CD4-positive, CD25-positive, alpha-beta regulatory T cell (primary cell): ENCODE data around the gene PRKD3. TPM values are rescaled to one million over a fixed set of nuclear protein-coding genes. Genes with fewer than 3 reads are reported as not detected.
A peak's percentile ranks its signal among the peaks of the same experiment; 100 is the strongest.

Source experiments
- ATAC-seq, 2 donors: fragments of 150-1000 bp; cut with Tn5 transposase; one replicate each; pipeline ENCODE4 v1.10.0; 2021; ENCODE audit warnings: low read depth in 2 of 2, moderate number of reproducible peaks in 2 of 2, moderate library complexity in 1 of 2
- DNase-seq, 3 donors: peaks; one replicate each; pipeline versions ENCODE4 v3.0.0 to v3.0.0-alpha.2; 2012 to 2022; ENCODE audit warnings: mixed read lengths in 1 of 3
- H3K27ac ChIP-seq: one replicate; pipeline ENCODE4 v1.7.0; 2013; ENCODE audit warnings: mild to moderate bottlenecking, low read length; ENCODE audit not compliant: insufficient read depth, poor library complexity, severe bottlenecking
- H3K27me3 ChIP-seq: one replicate; pipeline ENCODE4 v1.7.0; 2013; ENCODE audit warnings: low read length; ENCODE audit not compliant: control insufficient read depth, insufficient read depth
- H3K36me3 ChIP-seq: one replicate; pipeline ENCODE4 v1.7.0; 2013; ENCODE audit warnings: mild to moderate bottlenecking, low read length, moderate library complexity; ENCODE audit not compliant: control insufficient read depth, insufficient read depth
- H3K4me1 ChIP-seq: 2 replicates; pipeline ENCODE4 v1.7.0; 2013; ENCODE audit warnings: mild to moderate bottlenecking, low read length; ENCODE audit not compliant: insufficient read depth, control insufficient read depth, poor library complexity, severe bottlenecking
- H3K4me3 ChIP-seq: one replicate; pipeline ENCODE4 v1.7.0; 2013; ENCODE audit warnings: low read depth, mild to moderate bottlenecking, low read length, moderate library complexity
- H3K9me3 ChIP-seq, 2 experiments: 1 replicate in 1 of 2; 2 replicates in 1 of 2; pipeline ENCODE4 v1.7.0; 2013; ENCODE audit warnings: low read length in 2 of 2, mild to moderate bottlenecking in 1 of 2, moderate library complexity in 1 of 2; ENCODE audit not compliant: control insufficient read depth in 2 of 2
- H3K27ac Mint-ChIP-seq, 3 donors: one replicate each; pipeline ENCODE4 v1.8.0; 2020 to 2022; ENCODE audit warnings: mild to moderate bottlenecking in 3 of 3, mixed read lengths in 3 of 3, moderate library complexity in 2 of 3
- H3K27me3 Mint-ChIP-seq: one replicate; pipeline ENCODE4 v1.8.0; 2022; ENCODE audit warnings: mild to moderate bottlenecking, mixed read lengths
- H3K36me3 Mint-ChIP-seq: one replicate; pipeline ENCODE4 v1.8.0; 2020; ENCODE audit warnings: mixed read lengths
- H3K4me1 Mint-ChIP-seq, 4 donors: one replicate each; pipeline ENCODE4 v1.8.0; 2020 to 2022; ENCODE audit warnings: mixed read lengths in 4 of 4, mild to moderate bottlenecking in 1 of 4
- H3K4me3 Mint-ChIP-seq, 4 donors: one replicate each; pipeline ENCODE4 v1.8.0; 2020 to 2022; ENCODE audit warnings: mild to moderate bottlenecking in 4 of 4, mixed read lengths in 4 of 4, moderate library complexity in 3 of 4
- H3K9me3 Mint-ChIP-seq, 7 donors: one replicate each; pipeline ENCODE4 v1.8.0; 2020 to 2022; ENCODE audit warnings: mixed read lengths in 7 of 7, mild to moderate bottlenecking in 3 of 7, moderate library complexity in 2 of 7
- polyA plus RNA-seq, 4 donors: library from polyadenylated mRNA; unstranded; fragments of 300-500 nt; fragmentation: Illumina TruSeq; gene quantifications; one replicate each; pipeline ENCODE4 v1.2.3, GENCODE V29; 2021
- total RNA-seq: library from RNA; stranded (reverse); gene quantifications from one replicate; pipeline ENCODE4 v1.2.3, GENCODE V29; 2022

The PRKD3 gene
- total and polyA plus RNA-seq, 5 donors from 2014 or later: 5.3 to 19.7 (median 15.9) TPM

- peaks cover 10% of the 10 kb centered on the region for H3K36me3 ChIP-seq
- no peak overlapping the region for H3K27ac ChIP-seq
- Mint-ChIP-seq H3K27ac (peak overlapping the region in 2 of 3 donors; percentile 22 to 28), H3K27me3 (no peaks in the 10 kb centered on the region), H3K4me1 (peaks cover 0 to 5% (median 2%) of the 10 kb centered on the region in 4 donors), H3K36me3 (peaks cover 32% of the 10 kb centered on the region), H3K4me3 (no peak overlapping the region), H3K9me3 (no peaks in the 10 kb centered on the region)
- ATAC-seq: no peak
- H3K4me3 ChIP-seq: no peak overlapping the region
- H3K4me1 ChIP-seq: no peaks in the 10 kb centered on the region
- no peaks in the 10 kb centered on the region for H3K27me3 ChIP-seq
- no peaks in the 10 kb centered on the region for H3K9me3 ChIP-seq
- no peak for DNase-seq
These were observed 33.0 kb downstream of the PRKD3 start for GRCh38 chr2:37291680-37292079.

- Histone ChIP-seq H3K4me1 (no peaks in the 10 kb centered on the region), H3K27ac (no peak overlapping the region), H3K9me3 (no peaks in the 10 kb centered on the region), H3K27me3 (no peaks in the 10 kb centered on the region), H3K36me3 (peaks cover 14% of the 10 kb centered on the region), H3K4me3 (no peak overlapping the region)
- ATAC-seq (no peak), DNase-seq (peak in 2 of 3 donors; percentile 3 to 30)
- H3K27me3 Mint-ChIP-seq: no peaks in the 10 kb centered on the region
- H3K4me1 Mint-ChIP-seq: peaks cover 0 to 4% (median 1%) of the 10 kb centered on the region in 4 donors
- H3K27ac Mint-ChIP-seq: no peak overlapping the region
- no peaks in the 10 kb centered on the region for H3K9me3 Mint-ChIP-seq
- no peak overlapping the region for H3K4me3 Mint-ChIP-seq
- peaks cover 38% of the 10 kb centered on the region for H3K36me3 Mint-ChIP-seq
These were observed 36.7 kb downstream of the PRKD3 start for GRCh38 chr2:37287966-37288365.

DNA sequence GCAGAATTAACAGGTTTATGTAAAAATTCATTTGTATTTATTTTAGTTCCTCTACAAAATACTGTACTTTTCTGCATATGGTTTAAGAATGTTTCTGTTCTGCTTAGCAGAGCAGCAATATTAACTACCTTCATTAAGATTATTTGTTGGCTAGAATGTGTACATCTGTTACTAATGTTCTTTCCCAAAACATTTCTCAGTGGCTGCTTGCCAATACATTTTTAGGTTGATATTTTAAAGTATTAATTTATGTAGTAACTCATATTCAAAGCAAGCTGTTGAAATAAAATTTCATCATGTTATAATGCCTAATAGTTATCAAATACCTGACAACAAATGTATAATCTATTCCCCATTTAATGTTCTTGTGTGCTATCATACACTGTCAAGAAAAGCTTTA is 40.3 kb downstream of the PRKD3 start:
- H3K27ac ChIP-seq: no peak overlapping the region
- DNase-seq (no peak), ATAC-seq (no peak)
- Mint-ChIP-seq H3K9me3 (no peaks in the 10 kb centered on the region), H3K4me3 (no peak overlapping the region), H3K27ac (no peak overlapping the region), H3K27me3 (no peaks in the 10 kb centered on the region), H3K36me3 (peaks cover 25% of the 10 kb centered on the region), H3K4me1 (peaks cover 0 to 3% (median 0%) of the 10 kb centered on the region in 4 donors)
- H3K27me3 ChIP-seq: no peaks in the 10 kb centered on the region
- H3K4me1 ChIP-seq: no peaks in the 10 kb centered on the region
- no peaks in the 10 kb centered on the region for H3K9me3 ChIP-seq
- H3K36me3 ChIP-seq: peaks cover 17% of the 10 kb centered on the region
- H3K4me3 ChIP-seq: no peak overlapping the region

DNA sequence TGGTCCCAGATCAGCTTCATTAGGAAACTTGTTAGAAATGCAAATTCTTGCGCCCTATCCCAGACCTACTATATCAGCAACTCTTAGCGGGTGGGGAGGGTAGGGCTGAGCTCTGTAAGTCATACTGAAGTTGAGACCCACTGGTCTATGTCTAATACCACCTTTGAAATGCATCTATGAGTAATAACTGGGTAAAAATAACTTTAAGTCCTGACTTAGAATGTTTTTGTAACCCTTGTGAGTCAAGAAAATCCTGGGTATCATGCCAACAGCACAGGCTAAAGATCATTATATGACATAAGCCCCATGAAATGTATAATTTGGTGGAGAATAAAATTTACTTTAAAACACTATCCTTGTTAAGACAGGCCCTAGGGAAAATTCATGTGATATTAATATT is 41.4 kb downstream of the PRKD3 start:
- Mint-ChIP-seq H3K27ac (no peak overlapping the region), H3K27me3 (no peaks in the 10 kb centered on the region), H3K9me3 (no peaks in the 10 kb centered on the region), H3K4me1 (peaks cover 0 to 3% (median 0%) of the 10 kb centered on the region in 4 donors), H3K4me3 (no peak overlapping the region), H3K36me3 (peaks cover 21% of the 10 kb centered on the region)
- Histone ChIP-seq H3K27me3 (no peaks in the 10 kb centered on the region), H3K9me3 (no peaks in the 10 kb centered on the region), H3K4me3 (no peak overlapping the region), H3K4me1 (no peaks in the 10 kb centered on the region), H3K27ac (no peak overlapping the region), H3K36me3 (peaks cover 17% of the 10 kb centered on the region)
- DNase-seq: no peak
- ATAC-seq: no peak

DNA sequence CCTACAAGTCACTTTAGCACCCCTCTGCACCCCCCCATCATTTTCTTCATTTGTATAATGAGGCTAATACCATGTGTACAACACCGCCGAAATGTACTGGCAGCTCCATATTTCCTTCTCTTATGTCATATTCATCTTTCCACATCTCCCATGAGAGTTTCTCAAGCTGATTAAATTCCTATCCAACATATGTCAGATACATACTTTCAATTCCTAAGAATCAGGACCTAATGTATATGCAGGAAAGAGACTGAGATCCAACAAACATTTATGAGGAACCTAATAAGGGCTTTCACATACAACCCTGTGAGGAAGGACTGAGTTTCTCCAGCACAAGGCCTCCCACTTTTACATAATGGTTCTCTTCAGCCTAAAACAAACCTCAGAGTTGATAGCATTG is 41.9 kb downstream of the PRKD3 start:
- no peaks in the 10 kb centered on the region for H3K9me3 Mint-ChIP-seq
- no peak overlapping the region for H3K27ac ChIP-seq

GRCh38 chr2:37281916-37282315 is 42.7 kb downstream of the PRKD3 start:
- Mint-ChIP-seq H3K36me3 (peaks cover 10% of the 10 kb centered on the region), H3K4me1 (no peaks in the 10 kb centered on the region), H3K9me3 (no peaks in the 10 kb centered on the region), H3K27ac (no peak overlapping the region), H3K4me3 (no peak overlapping the region), H3K27me3 (no peaks in the 10 kb centered on the region)
- H3K4me3 ChIP-seq: no peak overlapping the region
- no peak for ATAC-seq
- H3K27ac ChIP-seq: no peak overlapping the region
- no peaks in the 10 kb centered on the region for H3K9me3 ChIP-seq
- H3K4me1 ChIP-seq: no peaks in the 10 kb centered on the region
- DNase-seq: no peak
- H3K36me3 ChIP-seq: peaks cover 17% of the 10 kb centered on the region
- no peaks in the 10 kb centered on the region for H3K27me3 ChIP-seq

More for the DNA sequence above, 41.9 kb downstream of the PRKD3 start:
- Mint-ChIP-seq H3K27ac (no peak overlapping the region), H3K27me3 (no peaks in the 10 kb centered on the region), H3K36me3 (peaks cover 16% of the 10 kb centered on the region), H3K4me3 (no peak overlapping the region), H3K4me1 (peaks cover 0 to 3% (median 0%) of the 10 kb centered on the region in 4 donors)
- Histone ChIP-seq H3K4me3 (no peak overlapping the region), H3K27me3 (no peaks in the 10 kb centered on the region), H3K4me1 (no peaks in the 10 kb centered on the region), H3K9me3 (no peaks in the 10 kb centered on the region), H3K36me3 (peaks cover 17% of the 10 kb centered on the region)
- ATAC-seq: no peak
- no peak for DNase-seq

- Histone ChIP-seq H3K36me3 (peaks cover 25% of the 10 kb centered on the region), H3K27me3 (no peaks in the 10 kb centered on the region), H3K4me3 (no peak overlapping the region), H3K9me3 (no peaks in the 10 kb centered on the region), H3K27ac (no peak overlapping the region), H3K4me1 (no peaks in the 10 kb centered on the region)
- DNase-seq: no peak
- Mint-ChIP-seq H3K27me3 (no peaks in the 10 kb centered on the region), H3K4me3 (no peak overlapping the region), H3K27ac (no peak overlapping the region), H3K4me1 (peaks cover 0 to 5% (median 0%) of the 10 kb centered on the region in 4 donors), H3K36me3 (peaks cover 11% of the 10 kb centered on the region), H3K9me3 (no peaks in the 10 kb centered on the region)
- ATAC-seq: no peak
These were observed 48.3 kb downstream of the PRKD3 start for GRCh38 chr2:37276291-37276690.
